ENCODE results near the gene CTNNA3. TPM values are rescaled to one million over a fixed set of nuclear protein-coding genes. Genes with fewer than 3 reads are reported as not detected.

Gene CTNNA3
- total and polyA plus RNA-seq, 3 donors from 2014 or later = 17.8 to 19.4 (median 18.3) TPM

- no peak overlapping the region for H3K4me3 ChIP-seq
- H3K9me3 ChIP-seq = no peaks in the 10 kb centered on the region
These were observed 978.6 kb downstream of the CTNNA3 start for GRCh38 chr10:66717231-66717981.

GRCh38 chr10:66714741-66715140 lies 981.3 kb downstream of the CTNNA3 start:
- no peak overlapping the region for H3K27ac ChIP-seq

More at GRCh38 chr10:66717231-66717981, 978.6 kb downstream of the CTNNA3 start:
- TF ChIP-seq CTCF (IDR thresholded peaks at IDR 0.05) (no peak), POLR2A (IDR thresholded peaks at IDR 0.05) (no peak)
- Histone ChIP-seq H3K4me1 (no peaks in the 10 kb centered on the region), H3K27me3 (no peaks in the 10 kb centered on the region), H3K27ac (no peak overlapping the region), H3K36me3 (ENCODE audit: low read depth, missing control alignments) (no peaks in the 10 kb centered on the region)
- intact Hi-C loops (cut with DNase I; ENCODE audit: low total_unique reads) = no loop called here
- WGBS, 2 donors = 72 to 75% methylated on average over 8 of the region's 8 CpGs
- no peak for DNase-seq

GRCh38 chr10:66713387-66713786 lies 982.6 kb downstream of the CTNNA3 start:
- H3K4me3 ChIP-seq = no peak overlapping the region
- no peak overlapping the region for H3K27ac ChIP-seq
- DNase-seq = no peak
- H3K9me3 ChIP-seq = no peaks in the 10 kb centered on the region
- 83 to 100% methylated on average over 1 of the region's 1 CpG for WGBS, 2 donors
- no peaks in the 10 kb centered on the region for H3K4me1 ChIP-seq
- no peaks in the 10 kb centered on the region for H3K36me3 ChIP-seq (ENCODE audit: low read depth, missing control alignments)
- TF ChIP-seq POLR2A (IDR thresholded peaks at IDR 0.05) (no peak), CTCF (IDR thresholded peaks at IDR 0.05) (no peak)
- no peaks in the 10 kb centered on the region for H3K27me3 ChIP-seq
- intact Hi-C loops (cut with DNase I; ENCODE audit: low total_unique reads) = no loop called here

More at GRCh38 chr10:66714741-66715140, 981.3 kb downstream of the CTNNA3 start:
- H3K4me3 ChIP-seq = no peak overlapping the region
- intact Hi-C loops (cut with DNase I; ENCODE audit: low total_unique reads) = no loop called here
- 50 to 58% methylated on average over 1 of the region's 1 CpG for WGBS, 2 donors
- no peaks in the 10 kb centered on the region for H3K9me3 ChIP-seq
- TF ChIP-seq POLR2A (IDR thresholded peaks at IDR 0.05) (no peak), CTCF (IDR thresholded peaks at IDR 0.05) (no peak)
- no peaks in the 10 kb centered on the region for H3K27me3 ChIP-seq
- H3K4me1 ChIP-seq = no peaks in the 10 kb centered on the region
- no peaks in the 10 kb centered on the region for H3K36me3 ChIP-seq (ENCODE audit: low read depth, missing control alignments)
- no peak for DNase-seq

GRCh38 chr10:66698069-66698468 lies 997.9 kb downstream of the CTNNA3 start:
- no peaks in the 10 kb centered on the region for H3K9me3 ChIP-seq
- intact Hi-C loops (cut with DNase I; ENCODE audit: low total_unique reads) = no loop called here
- H3K27me3 ChIP-seq = no peaks in the 10 kb centered on the region
- H3K27ac ChIP-seq = no peak overlapping the region
- DNase-seq = no peak
- H3K4me3 ChIP-seq = no peak overlapping the region
- no peaks in the 10 kb centered on the region for H3K4me1 ChIP-seq
- WGBS, 2 donors = 90 to 91% methylated on average over 1 of the region's 1 CpG
- TF ChIP-seq POLR2A (IDR thresholded peaks at IDR 0.05) = no peak
- no peak for TF ChIP-seq CTCF (IDR thresholded peaks at IDR 0.05)
- no peaks in the 10 kb centered on the region for H3K36me3 ChIP-seq (ENCODE audit: low read depth, missing control alignments)

- H3K27ac ChIP-seq = no peak overlapping the region
- intact Hi-C loops (cut with DNase I; ENCODE audit: low total_unique reads) = no loop called here
- no peak for DNase-seq
- no peak for TF ChIP-seq CTCF (IDR thresholded peaks at IDR 0.05)
- no peak for TF ChIP-seq POLR2A (IDR thresholded peaks at IDR 0.05)
- H3K36me3 ChIP-seq (ENCODE audit: low read depth, missing control alignments) = no peaks in the 10 kb centered on the region
- H3K9me3 ChIP-seq = no peaks in the 10 kb centered on the region
- no peak overlapping the region for H3K4me3 ChIP-seq
- H3K27me3 ChIP-seq = no peaks in the 10 kb centered on the region
- no peaks in the 10 kb centered on the region for H3K4me1 ChIP-seq
- WGBS, 2 donors = 88 to 96% methylated on average over 1 of the region's 1 CpG
These were observed 1000.9 kb downstream of the CTNNA3 start for GRCh38 chr10:66695046-66695445.

All from testis (tissue), 3 donors.